ENCODE results near the gene TENT5C. TPM values are rescaled to one million over a fixed set of nuclear protein-coding genes. Genes with fewer than 3 reads are reported as not detected.

TENT5C gene
- total RNA-seq, 3 donors from 2014 or later = 4.0 to 10.2 (median 10.2) TPM

DNA sequence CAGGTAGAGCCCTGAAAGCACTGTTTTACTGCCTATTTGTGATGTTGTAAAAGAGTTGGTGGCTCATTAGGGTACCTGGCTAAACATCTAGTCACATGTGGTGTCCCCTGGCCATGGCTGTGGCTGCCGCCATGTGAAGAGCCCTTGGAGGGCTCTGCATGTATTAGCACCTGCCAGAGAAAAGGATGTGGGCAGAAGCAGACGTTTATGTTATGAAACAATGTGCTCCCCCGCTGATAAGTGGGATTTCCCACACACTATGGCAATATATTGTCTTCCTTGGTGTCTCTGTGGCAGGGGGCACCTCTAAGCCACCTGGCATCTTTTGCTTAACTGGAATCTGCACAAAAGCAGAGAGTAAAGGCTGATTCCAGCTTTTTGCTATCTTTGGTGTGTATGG lies 9.6 kb downstream of the TENT5C start:
- Histone ChIP-seq H3K9me3 (no peaks in the 10 kb centered on the region), H3K4me1 (no peaks in the 10 kb centered on the region), H3K36me3 (no peaks in the 10 kb centered on the region), H3K4me3 (no peak overlapping the region), H3K27ac (no peak overlapping the region), H3K27me3 (no peaks in the 10 kb centered on the region)
- TF ChIP-seq POLR2AphosphoS5 (IDR thresholded peaks at IDR 0.05) = no peak
- no peak for TF ChIP-seq POLR2A (IDR thresholded peaks at IDR 0.05)
- TF ChIP-seq, protein P1, sequence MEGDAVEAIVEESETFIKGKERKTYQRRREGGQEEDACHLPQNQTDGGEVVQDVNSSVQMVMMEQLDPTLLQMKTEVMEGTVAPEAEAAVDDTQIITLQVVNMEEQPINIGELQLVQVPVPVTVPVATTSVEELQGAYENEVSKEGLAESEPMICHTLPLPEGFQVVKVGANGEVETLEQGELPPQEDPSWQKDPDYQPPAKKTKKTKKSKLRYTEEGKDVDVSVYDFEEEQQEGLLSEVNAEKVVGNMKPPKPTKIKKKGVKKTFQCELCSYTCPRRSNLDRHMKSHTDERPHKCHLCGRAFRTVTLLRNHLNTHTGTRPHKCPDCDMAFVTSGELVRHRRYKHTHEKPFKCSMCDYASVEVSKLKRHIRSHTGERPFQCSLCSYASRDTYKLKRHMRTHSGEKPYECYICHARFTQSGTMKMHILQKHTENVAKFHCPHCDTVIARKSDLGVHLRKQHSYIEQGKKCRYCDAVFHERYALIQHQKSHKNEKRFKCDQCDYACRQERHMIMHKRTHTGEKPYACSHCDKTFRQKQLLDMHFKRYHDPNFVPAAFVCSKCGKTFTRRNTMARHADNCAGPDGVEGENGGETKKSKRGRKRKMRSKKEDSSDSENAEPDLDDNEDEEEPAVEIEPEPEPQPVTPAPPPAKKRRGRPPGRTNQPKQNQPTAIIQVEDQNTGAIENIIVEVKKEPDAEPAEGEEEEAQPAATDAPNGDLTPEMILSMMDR (IDR thresholded peaks at IDR 0.05) = no peak
- DNase-seq (ENCODE audit: low spot score in 2 of 2) = no peak
- intact Hi-C loops (cut with DNase I; ENCODE audit: low total_unique reads) = loop anchor here (5.0 kb wide), 1 partner anchor 493 kb away; the partner anchor contains the start of gene TRIM45

DNA sequence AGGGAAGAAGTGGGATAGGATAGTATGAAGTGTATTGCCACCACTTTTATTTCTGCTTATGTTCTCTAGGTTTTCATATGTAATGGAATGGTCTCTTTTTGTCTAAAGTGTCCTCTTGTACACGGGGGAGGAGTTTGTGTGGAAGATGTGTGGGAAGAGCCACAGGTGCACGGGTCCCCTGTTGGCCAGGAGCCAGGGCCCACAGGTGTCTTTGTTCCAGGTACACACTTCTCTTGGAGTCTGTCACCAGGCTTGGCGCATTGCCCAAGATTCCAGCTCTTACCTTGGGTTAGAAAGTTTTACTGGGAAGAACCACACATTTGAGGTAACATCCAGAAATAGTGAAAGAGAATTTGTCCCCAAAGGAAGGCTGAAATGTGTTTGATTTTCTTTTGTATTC lies 10.5 kb downstream of the TENT5C start:
- Histone ChIP-seq H3K4me3 (no peak overlapping the region), H3K4me1 (no peaks in the 10 kb centered on the region), H3K9me3 (no peaks in the 10 kb centered on the region), H3K36me3 (no peaks in the 10 kb centered on the region), H3K27me3 (no peaks in the 10 kb centered on the region), H3K27ac (no peak overlapping the region)
- TF ChIP-seq, protein P1 (IDR thresholded peaks at IDR 0.05) = no peak
- TF ChIP-seq POLR2A (IDR thresholded peaks at IDR 0.05) (no peak), POLR2AphosphoS5 (IDR thresholded peaks at IDR 0.05) (no peak)
- intact Hi-C loops (cut with DNase I; ENCODE audit: low total_unique reads) = loop anchor here (5.0 kb wide), 1 partner anchor 494 kb away; the partner anchor contains the start of gene TRIM45
- DNase-seq (ENCODE audit: low spot score in 2 of 2) = no peak

DNA sequence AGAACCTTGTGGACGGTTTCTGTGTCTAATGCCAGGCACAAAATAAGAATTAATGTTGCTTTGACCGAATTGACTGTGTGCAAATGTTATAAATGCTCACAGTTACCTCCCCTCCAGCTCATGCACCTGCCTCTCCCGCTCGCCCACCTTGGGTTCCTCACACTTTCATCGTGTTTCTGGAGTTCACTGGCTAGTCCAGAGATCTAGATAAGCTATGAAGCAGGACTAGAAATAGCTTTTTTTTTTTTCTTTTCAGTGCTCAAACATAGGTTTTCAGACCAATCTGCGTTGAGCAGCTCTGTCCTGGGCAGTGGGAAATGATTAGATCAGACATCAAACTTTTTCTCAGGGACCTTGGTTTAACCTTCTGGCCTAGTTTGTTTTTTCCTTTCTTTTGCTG lies 11.1 kb downstream of the TENT5C start:
- TF ChIP-seq POLR2A (IDR thresholded peaks at IDR 0.05) = no peak
- no peak for TF ChIP-seq POLR2AphosphoS5 (IDR thresholded peaks at IDR 0.05)
- TF ChIP-seq, protein P1 (IDR thresholded peaks at IDR 0.05) = no peak
- Histone ChIP-seq H3K4me1 (no peaks in the 10 kb centered on the region), H3K4me3 (no peak overlapping the region), H3K9me3 (no peaks in the 10 kb centered on the region), H3K36me3 (no peaks in the 10 kb centered on the region), H3K27ac (no peak overlapping the region), H3K27me3 (no peaks in the 10 kb centered on the region)
- no peak for DNase-seq (ENCODE audit: low spot score in 2 of 2)
- intact Hi-C loops (cut with DNase I; ENCODE audit: low total_unique reads) = loop anchor here (5.0 kb wide), 1 partner anchor 495 kb away; the partner anchor contains the start of gene TRIM45

DNA sequence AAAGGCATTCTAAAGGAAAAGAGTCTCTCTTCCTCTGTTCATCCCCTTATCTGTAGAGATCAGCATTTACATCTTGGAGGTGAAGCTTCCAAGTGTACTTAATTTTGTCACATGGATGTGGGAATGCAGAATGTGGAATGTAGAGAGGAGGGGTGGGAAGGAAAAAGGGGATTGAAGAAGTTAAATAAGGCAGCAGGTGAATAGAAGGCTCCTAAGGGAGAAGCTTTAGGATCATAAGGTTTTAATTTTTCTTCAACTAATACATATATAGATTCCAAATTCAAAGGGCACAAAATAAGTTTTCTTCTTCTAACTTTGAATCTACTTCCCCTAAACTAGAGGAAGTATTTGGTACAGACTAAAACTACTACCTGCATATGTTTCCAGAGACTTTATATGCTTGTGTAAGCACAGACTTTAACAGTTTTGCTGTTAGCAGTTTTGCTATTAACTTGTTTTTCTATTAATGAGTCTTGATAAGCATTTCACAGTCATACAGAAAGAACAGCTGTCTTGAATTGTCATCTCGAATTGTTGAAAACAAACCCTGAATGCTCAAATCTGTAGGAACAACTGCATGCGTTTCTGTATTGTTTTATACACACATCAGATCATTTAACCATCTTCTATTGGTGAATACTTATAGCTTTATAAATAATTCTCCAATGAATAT lies 12.7 kb downstream of the TENT5C start:
- H3K27ac ChIP-seq = no peak overlapping the region
- H3K9me3 ChIP-seq = no peaks in the 10 kb centered on the region
- H3K4me3 ChIP-seq = no peak overlapping the region
- DNase-seq (ENCODE audit: low spot score in 2 of 2) = no peak
- intact Hi-C loops (cut with DNase I; ENCODE audit: low total_unique reads) = loop anchor here (5.0 kb wide), 1 partner anchor 496 kb away; the partner anchor contains the start of gene TRIM45
- H3K36me3 ChIP-seq = peaks cover 3% of the 10 kb centered on the region
- no peaks in the 10 kb centered on the region for H3K4me1 ChIP-seq
- TF ChIP-seq POLR2AphosphoS5 (IDR thresholded peaks at IDR 0.05) (no peak), POLR2A (IDR thresholded peaks at IDR 0.05) (no peak)
- TF ChIP-seq, protein P1 (IDR thresholded peaks at IDR 0.05) = no peak
- no peaks in the 10 kb centered on the region for H3K27me3 ChIP-seq

DNA sequence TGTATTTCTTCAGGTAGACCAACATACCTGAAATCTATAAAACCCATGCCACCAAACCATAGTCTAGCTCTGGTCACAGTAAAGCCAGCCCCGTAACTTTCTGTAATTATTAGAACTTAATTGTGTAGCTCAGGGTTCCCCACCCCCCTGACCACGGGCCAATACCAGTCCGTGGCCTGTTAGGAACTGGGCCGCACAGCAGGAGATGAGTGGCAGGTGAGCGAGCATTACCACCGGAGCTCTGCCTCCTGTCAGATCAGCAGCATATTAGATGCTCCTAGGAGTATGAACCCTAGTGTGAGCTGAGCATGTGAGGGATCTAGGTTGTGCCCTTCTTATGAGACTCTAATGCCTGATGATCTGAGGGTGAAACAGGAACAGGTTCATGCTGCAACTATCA lies 14.6 kb downstream of the TENT5C start:
- DNase-seq (ENCODE audit: low spot score in 2 of 2) = no peak
- no peak for TF ChIP-seq POLR2AphosphoS5 (IDR thresholded peaks at IDR 0.05)
- TF ChIP-seq, protein P1 (IDR thresholded peaks at IDR 0.05) = no peak
- TF ChIP-seq POLR2A (IDR thresholded peaks at IDR 0.05) = no peak
- Histone ChIP-seq H3K27ac (no peak overlapping the region), H3K9me3 (no peaks in the 10 kb centered on the region), H3K36me3 (peaks cover 3% of the 10 kb centered on the region), H3K4me1 (no peaks in the 10 kb centered on the region), H3K4me3 (no peak overlapping the region), H3K27me3 (no peaks in the 10 kb centered on the region)
- intact Hi-C loops (cut with DNase I; ENCODE audit: low total_unique reads) = no loop called here

Measured in breast epithelium (tissue), 4 donors.